NCI-H2107 (cell line): ENCODE measurements around the gene DOK5.
"Not testable (repeated sequence)": the region's sequence is repeated elsewhere in the genome, so short reads cannot be mapped to it uniquely, and the experiment has no call there.

Experiments
- DNase-seq: peaks from one replicate; lab custom pipeline; 2025; lab: John Stamatoyannopoulos, UW

Gene DOK5

DNA sequence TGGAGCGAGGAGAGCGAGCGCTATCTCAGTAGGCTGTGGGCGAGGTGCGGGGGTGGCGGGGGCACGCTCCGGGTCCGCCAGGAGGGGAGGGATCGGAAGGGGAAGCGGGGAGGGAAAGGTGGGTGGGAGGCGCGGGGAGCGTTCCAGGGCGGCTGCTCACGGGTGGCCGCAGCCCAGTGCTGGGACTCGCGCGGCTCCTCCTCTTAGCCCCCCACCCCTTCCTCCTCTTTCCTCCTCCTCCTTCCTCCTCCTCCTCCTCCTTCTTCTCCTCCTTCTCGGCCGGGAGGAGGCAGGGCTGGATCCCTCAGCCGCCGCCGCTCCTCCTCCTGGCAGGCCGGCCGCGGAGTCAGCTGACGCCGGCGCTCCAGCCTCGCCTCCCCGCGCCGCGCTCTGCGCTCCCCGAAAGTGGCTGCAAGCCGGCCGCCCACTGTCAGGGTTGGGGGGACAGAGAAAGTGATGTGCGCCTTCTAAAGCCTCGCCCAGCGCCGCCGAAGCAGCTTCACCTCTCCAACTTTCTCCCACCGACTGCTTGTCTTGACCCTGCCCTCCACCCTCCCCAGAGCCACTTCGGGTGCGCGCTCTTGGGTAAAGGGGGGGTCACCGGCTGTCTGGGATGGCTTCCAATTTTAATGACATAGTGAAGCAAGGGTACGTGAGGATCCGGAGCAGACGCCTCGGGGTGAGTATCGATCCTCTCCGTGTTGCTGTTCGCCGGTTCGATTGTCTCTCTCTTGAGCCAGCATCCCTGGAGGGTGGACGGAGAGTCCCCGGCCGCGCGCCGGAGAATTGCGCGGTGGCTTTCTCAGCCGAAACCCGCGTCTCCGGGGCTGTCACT, at the start of gene DOK5:
Gene DOK5 (plus strand): TSS at position 260 of the 835 bp plus-strand sequence. CDS start 354 bp downstream, at position 614.
- no peak for DNase-seq

DNA sequence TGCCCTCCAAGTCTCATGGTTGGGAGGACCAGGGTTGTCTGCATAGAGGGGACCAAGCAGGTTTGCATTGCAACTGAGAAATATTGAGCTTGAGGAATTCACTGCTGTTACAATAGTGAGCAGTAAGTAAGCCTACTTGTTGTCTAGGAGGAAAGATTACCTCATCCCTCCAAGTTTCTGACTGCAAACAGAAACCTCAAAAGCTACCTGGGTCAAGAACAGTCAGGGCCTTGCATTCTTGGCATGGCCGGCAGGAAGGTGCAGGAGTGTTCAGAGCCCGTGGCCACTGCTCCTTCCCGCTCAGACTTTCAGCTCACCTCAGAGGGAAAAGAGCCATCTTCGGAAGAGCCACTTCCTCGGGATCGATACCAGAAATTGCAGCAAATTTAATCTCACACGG, 46.0 kb upstream of the DOK5 start:
- DNase-seq = no peak

DNA sequence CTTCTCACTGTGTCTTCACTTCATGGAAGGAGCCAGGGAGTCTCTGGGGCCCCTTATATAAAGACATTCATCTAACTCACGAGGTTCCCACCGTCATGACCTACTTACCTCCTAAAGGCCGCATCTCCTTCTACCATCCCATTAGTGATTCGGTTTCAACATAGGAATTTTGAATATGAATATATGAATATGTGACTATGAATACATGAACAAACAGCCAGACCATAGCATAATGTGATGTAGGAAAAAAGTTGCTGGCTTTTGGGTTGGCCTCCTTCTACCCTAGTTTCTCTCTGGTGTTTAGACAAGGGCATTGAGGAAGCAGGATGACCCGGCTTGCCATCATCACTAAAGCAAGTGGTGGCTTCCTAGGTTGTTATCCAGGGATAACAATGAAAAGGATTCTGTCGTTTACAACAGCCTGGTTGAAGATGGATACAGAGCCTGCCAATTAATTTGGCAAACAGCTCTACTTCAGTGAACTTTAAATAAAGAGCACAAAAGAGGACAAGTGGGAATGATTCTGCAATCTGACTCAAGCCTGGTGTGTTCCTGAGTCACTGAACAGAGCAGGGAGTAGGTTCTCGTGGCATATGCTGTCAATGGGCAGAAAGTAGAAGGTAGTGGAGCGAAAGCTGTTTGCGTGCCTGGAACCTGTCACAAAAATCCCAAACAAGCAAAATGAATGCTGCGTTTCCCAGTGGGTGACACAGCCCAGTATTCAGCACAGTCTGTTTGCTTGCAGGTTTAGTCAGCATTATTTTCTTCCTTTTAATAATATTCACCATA, 44.0 kb upstream of the DOK5 start:
- no peak for DNase-seq

DNA sequence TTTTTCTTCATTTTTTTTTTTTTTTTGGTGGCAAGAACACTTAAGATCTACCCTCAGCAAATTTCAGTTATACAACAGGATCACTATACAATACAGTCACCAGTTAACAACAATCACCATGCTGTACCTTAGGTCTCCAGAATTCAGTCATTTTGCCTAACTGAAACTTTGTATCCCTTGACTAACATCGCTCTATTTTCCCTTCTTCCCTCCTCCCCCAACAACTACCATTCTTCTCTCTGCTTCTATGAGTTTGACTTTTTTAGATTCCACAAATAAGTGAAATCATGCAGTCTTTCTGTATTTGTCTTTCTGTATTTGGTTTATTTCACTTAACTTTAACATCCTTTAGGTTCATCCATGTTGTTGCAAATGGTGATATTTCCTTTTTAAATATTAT, 42.4 kb upstream of the DOK5 start:
- no peak for DNase-seq

DNA sequence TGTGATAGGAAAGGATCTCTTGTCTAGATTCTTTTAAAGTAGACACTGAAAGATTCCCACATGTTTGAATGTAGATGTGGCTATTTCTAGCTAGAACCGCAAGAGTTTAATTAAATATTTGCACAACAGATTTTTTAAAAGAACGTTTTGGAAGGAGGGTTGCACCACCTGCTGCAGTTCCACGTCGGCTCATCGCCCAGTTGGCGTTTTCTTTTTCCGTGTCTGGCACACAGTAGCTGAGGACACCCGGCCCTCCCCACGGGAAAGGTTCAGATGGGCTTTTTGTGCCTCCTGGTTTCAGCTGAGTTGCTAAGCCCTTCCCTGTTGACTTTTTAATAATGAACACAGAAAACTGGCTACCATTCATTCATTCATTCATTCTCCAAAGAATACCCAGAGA, 41.8 kb upstream of the DOK5 start:
- DNase-seq = no peak

DNA sequence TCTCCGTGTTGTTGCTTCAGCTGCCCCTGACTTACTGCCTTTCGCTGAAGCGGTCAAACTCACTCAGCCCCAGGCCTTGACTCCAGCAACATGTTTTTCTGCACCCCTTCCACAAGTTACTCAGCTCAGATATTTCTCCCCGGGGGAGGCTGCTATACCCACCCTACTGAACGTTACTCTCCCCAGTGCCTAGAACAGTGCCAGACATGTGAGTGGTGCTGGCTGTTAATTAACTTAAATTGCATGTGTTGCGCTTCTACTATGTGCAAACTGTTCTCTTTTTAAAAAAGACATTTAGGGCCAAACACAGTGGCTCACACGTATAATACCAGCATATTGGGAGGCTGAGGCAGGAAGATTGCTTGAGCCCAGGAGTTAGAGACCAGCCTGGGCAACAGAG, 41.2 kb upstream of the DOK5 start:
- no peak for DNase-seq

DNA sequence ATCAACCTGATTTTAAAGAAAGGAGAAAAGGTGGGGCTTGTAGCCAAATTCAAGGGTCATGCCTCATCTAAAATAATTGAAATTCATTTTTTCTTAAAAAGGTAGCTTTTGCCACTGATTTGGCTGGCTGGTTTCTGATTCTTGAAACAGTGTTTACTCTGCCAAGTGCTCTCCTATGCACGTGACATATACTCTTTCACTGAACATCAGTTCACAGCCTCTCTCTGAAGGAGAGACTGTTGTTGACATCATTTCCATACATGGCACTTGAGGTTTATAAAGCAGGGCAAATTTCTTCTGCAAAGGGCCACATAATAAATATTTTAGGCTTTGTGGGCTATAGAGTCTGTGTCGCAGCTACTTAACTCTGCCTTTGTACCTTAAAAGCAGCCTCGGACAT, 40.4 kb upstream of the DOK5 start:
- DNase-seq = no peak

DNA sequence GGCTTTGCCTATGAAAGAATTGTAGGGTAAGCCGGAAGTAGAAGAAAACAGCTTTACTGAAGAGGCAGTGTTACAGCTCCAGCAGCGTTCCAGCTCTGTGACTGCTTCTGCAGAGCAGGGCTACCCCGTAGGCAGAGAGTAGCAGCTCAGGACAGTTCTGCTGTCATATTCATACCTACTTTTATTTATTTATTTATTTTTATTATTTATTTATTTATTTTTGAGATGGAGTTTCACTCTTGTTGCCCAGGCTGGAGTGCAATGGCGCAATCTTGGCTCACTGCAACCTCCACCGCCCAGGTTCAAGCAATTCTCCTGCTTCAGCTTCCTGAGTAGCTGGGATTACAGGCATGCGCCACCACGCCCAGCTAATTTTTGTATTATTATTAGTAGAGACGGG, 39.0 kb upstream of the DOK5 start:
- not testable (repeated sequence) for DNase-seq

DNA sequence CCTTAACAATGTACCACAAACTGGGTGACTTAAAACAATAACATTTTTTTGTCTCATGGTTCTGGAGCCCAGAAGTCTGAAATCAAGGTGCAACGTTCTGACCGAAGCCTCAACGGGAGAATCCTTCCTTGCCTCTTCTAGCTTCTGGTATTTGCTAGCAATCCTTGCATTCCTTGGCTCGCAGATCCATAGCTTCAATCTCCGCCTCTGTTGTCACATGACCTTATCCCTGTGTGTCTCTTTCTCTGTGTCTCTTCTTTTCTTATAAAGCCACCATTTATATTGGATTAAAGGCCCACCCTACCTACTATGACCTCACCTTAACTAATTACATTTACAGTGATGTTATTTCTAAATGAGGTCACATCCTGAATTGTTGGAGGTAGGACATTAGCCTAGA, 37.2 kb upstream of the DOK5 start:
- DNase-seq = no peak

DNA sequence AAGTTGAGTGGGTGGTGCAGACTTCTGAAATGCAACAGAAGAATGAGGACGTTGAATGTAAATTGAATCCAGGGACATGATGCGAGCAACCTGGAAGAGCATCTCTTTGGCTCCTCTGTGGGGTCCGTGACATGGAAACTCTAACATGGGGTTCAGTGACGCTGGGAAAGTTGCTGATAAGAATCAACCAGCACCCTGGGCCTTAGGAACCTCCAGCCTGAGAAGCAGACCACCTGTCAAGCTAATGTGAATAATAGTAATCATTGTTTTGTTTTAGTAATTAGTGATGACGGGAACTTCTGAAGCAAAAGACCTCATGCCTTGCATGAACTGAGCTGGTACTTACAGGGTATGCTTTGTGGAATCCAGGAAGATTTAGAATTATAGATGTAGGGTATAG, 25.2 kb upstream of the DOK5 start:
- DNase-seq = no peak

DNA sequence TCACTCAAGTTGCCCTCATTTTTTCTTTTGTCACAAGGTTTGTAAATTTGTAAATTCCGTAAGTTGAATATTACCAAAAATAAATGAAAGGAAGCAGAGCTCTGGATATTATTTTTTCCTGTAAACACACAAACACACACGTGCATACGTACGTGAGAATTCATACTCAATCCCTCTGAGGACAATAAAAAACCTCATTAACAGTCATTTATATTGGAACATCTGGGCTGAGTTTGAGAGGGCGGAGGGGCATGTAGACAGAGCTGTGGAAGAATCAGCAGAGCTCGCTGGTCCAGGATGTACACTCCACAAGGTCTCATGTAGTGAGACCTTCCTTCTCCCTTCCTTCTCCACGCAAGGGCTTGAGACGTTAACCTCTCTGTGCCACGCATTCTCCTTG, 24.2 kb upstream of the DOK5 start:
- DNase-seq = no peak

DNA sequence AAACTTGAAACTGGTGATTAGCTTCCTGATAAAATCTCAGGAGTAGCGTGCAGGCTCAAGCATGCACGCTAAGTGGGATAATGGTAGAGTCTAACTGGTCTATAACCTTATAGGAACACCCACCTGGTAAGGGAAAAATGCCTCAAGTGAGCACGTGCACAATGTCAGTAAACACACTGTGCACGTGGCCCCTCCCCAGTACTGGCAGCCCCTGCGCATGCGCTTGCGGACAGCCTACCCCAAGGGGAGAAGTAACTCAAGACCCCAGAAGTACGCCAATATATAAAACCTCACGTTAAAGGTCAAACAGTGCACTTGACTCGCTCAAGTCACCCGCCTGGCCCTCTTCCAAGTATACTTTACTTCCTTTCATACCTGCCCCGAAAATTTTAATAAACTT, 23.1 kb upstream of the DOK5 start:
- no peak for DNase-seq

DNA sequence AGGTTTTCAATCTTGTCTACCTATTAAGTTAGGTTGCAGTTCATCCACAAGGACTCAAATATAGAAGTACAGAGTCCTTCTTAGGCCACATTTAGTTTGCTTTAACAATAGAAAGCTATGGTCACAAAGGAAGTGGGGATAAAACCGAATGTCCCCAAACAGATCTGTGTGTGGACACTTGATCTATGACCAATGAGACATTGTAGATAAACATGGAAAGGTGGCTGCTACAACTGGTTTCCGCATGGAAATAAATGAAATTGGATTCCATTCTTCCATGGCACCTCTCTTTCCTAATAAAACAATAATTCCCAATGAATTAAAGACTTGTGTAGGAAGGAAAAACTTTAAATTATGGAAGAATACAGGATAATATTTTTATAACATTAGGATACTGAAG, 20.4 kb upstream of the DOK5 start:
- DNase-seq = no peak

DNA sequence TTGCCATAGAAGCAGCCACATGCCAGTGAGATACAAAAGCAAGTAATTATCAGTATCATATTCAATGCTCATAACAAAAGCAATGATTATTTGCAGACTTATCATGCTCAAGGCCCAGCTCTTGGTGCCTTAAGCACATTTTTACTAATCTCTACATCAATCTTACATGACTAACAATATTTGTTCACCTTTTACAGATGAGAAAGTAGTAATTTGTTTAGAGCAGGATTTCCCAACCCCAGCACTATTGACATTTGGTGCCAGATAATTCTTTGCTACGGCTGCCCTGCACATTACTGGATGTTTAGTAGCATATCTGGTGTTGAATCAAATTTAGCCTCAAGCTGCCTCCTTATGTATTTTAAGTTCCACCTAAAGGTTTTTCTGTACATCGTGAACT, 19.0 kb upstream of the DOK5 start:
- DNase-seq = no peak

DNA sequence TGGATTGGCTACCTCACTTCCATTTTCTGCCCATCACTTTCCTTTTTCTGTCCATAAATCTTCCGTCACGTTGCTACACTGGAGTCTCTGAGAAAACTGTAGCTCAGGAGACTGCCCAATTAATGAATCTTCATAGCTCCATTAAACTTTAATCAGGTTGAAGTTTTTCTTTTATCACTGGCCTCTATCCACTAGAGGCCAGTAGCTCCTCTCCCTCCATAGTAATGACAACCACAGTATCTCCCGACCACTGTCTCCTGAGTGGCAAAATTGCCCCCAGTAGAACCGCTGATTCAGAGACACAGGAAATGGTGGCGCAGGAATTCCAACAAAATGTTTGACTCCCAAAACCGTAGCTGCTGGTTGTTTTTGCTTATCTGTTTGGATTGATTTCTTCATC, 18.4 kb upstream of the DOK5 start:
- DNase-seq = no peak

DNA sequence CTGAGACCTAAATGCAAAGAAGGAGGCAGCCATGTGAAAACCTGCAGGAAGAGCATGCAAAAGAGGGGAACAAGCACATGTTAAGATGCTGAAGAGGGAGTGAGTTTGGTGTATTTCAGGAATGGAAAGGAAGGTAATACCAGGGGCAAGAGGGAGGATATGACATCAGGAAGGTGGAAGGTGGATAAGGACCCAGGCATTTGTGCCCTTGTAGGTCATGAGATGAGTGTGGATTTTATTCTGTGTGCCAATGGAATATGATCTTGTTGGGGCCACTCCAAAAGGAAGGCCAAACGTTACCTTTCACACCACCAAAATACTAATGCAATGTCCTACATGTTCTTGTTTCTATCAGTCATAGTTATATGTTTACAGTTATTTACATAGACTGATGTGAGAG, 17.2 kb upstream of the DOK5 start:
- DNase-seq = no peak

DNA sequence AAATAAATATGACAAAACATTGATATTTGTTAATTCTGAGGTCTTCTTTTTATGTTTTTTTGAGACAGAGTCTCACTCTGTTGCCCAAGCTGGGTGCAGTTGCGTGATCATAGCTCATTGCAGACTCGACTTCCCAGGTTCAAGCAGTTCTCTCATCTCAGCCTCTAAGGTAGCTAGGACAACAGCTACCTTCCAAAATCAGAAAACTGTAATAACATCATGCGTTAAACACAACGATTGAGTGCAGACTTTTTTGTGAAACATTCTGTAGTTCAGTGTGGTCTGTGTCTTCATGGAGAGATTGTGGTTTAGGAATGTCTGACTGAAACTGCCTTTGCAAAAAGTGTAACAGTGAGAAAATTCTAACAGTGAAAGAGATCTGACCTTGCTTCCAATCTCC, 16.1 kb upstream of the DOK5 start:
- no peak for DNase-seq

DNA sequence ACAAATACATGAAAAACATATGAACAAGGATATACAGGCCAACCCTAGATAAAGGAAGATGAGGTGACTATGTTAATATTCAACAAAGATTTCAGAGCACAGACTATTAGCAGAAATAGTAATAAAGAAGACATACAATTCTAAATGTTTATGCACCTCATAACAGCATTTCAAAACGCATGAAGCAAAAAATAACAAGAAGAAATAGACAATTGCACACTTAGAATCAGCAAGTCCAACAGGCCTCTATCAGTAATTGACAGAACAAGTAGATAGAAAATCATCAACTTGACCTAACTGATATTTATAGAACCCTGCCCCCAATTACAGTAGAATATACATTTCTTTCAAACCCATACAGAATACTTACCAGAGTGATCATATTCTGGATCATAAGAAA, 11.4 kb upstream of the DOK5 start:
- DNase-seq = no peak

DNA sequence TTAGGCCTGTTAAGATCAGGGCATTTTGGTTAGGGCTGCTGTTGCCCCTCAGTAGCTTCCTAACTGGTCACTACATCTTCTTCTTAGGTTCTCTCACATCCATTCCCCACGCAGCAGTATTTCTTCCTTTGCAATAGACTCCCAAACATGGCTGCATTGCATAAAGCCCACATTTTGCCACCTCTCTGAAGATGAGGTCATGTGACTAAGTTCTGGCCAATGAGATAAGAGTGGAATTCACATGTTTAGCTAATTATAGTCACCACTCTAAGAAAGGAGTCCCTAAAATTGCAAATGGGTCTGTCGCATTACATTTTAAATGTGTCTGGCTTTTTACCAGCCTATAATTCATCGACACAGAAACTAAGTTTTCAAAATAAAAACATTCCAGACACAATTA, 9.3 kb upstream of the DOK5 start:
- DNase-seq = no peak

DNA sequence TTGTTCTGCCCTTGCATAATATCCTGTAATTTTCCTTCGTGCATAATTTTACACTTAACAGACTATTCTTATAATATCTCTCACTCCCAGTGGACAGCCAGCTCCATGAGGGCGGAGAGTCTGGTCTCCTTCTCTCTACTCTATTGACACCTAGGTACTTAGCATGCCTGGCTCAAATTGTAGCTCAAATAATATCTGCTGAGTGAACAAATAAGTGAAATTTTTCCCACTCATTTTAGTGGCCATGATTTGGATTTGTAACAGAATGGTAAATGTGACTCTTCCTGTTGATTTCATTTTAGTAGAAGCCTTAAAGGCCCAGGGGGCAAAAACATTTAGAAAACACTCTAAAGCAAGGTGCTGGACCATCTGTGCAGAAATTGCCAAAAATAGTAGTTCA, 7.8 kb upstream of the DOK5 start:
- DNase-seq = no peak

DNA sequence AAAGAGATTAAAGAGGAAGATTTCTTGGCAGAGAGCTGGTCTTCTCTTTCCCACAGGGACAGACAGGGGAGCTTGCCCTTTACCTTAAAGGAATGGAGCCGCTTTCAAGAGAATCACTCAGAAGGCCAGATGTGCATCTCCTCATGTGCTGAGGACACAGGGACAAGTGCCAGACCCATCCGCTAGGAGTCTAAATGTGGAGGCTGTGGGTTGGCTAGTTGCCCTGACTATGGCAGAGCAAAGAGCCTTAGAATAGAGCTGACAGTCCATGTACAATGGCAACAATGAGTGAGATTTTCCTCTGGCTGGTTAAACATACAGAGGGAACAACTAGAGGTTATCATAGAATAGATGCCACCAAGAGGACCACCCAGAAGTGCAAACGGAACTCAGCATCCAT, 7.3 kb upstream of the DOK5 start:
- DNase-seq = no peak

DNA sequence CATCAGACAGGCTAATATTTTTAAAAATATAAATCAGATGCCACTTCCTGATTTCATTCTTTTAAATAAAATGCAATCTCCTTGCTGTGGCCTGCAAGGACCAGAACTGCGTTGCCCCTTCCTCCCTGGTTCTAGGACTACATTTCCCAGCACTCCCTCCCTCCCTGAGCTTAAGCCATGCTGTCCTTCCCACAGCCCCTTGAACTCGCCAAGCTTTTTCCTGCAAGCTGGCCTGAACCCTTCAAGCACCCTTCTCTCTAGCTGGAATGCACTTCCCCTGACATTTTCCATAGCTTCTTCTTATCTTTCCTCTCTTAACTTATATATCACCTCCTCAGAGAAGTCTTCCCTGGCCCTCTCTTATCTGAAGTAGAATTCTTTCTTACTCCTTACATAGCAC, 6.1 kb upstream of the DOK5 start:
- DNase-seq = no peak

DNA sequence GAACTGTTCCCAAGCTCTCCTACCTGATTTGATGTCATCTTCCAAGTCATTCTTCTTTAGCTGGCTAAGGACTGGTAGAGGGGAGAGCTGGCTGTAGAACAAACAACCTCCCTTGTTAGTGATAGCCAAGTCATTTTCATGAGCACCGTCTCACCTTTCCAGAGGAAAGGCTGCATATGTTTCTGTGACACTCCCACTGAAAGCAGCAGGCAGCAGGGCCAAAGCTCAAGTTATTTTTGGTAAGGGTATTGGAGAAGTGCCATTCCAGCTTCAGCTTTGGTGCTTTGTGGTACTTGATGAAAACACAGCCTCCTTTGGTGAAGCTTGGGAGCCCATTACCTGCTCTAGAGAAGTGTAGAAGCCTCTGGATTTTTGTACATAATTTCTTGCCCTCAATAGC, 5.4 kb upstream of the DOK5 start:
- DNase-seq = no peak

DNA sequence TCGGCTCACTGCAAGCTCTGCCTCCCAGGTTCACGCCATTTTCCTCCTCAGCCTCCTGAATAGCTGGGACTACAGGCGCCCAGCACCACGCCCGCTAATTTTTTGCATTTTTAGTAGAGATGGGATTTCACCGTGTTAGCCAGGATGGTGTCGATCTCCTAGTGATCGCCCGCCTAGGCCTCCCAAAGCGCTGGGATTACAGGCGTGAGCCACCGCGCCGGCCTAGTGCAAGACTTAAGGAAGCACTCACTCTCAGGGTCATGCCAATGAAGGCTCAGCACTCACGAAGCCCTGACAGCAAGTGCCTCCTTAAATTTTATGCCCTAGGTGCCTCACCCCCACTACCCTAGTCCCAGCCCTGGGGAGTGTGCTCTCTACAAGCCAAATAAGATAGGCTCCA, 4.7 kb upstream of the DOK5 start:
- no peak for DNase-seq
